A549 treated with dexamethasone at 1 μM for 4 hours (cell line): ENCODE measurements around the gene NEGR1. TPM values are rescaled to one million over a fixed set of nuclear protein-coding genes. Genes with fewer than 3 reads are reported as not detected.

Source experiments
- total RNA-seq: library from RNA; stranded (reverse); fragments of 200-300 nt; extraction: Qiagen RNA extraction; gene quantifications from 5 replicates; pipeline ENCODE4 v1.2.3, GENCODE V29; 2022

The NEGR1 gene
- not detected in 5 replicates for total RNA-seq

GRCh38 chr1:72282271-72283021 lies at the start of gene NEGR1:
Gene NEGR1, minus strand, starts transcription at chr1:72282539.

